Transverse colon (tissue), 4 donors: ENCODE results near the gene LTB. TPM values are rescaled to one million over a fixed set of nuclear protein-coding genes. Genes with fewer than 3 reads are reported as not detected.

Source experiments
- DNase-seq: peaks from one replicate; pipeline ENCODE4 v3.0.0-alpha.2; 2019
- H3K27ac ChIP-seq, 4 donors: fragments of 200-600 bp; sonication (generic); 2 replicates each; pipeline ENCODE4 v1.5.1; 2016 to 2018; ENCODE audit warnings: inconsistent platforms in 4 of 4
- H3K27me3 ChIP-seq: fragments of 200-600 bp; sonication (generic); 2 replicates; pipeline ENCODE4 v1.5.1; 2017; ENCODE audit warnings: inconsistent platforms
- H3K36me3 ChIP-seq, 4 donors: fragments of 200-600 bp; sonication (generic); 2 replicates each; pipeline ENCODE4 v1.5.1; 2017 to 2019; ENCODE audit warnings: inconsistent platforms in 4 of 4
- H3K4me1 ChIP-seq, 4 donors: fragments of 200-600 bp; sonication (generic); 2 replicates each; pipeline ENCODE4 v1.5.1; 2017 to 2020; ENCODE audit warnings: inconsistent platforms in 4 of 4
- H3K4me3 ChIP-seq, 4 donors: fragments of 200-600 bp; sonication (generic); 1 replicate in 1 of 4; 2 replicates in 3 of 4; pipeline versions ENCODE4 v1.5.1 to v1.6.1; 2017 to 2019; ENCODE audit warnings: inconsistent platforms in 4 of 4
- H3K9me3 ChIP-seq, 2 donors: fragments of 200-600 bp; sonication (generic); 2 replicates each; pipeline ENCODE4 v1.5.1; 2017 to 2019; ENCODE audit warnings: inconsistent platforms in 2 of 2
- CTCF ChIP-seq, 5 experiments: fragments of 200-600 bp in 3 of 5; fragments of 450-650 bp in 2 of 5; sonication (generic) in 3 of 5; IDR thresholded peaks; 1 replicate in 2 of 5; 2 replicates in 3 of 5; pipeline ENCODE4 v1.5.1; 2016 to 2017; ENCODE audit warnings: antibody characterized with exemption in 5 of 5, inconsistent platforms in 3 of 5, mild to moderate bottlenecking in 2 of 5, moderate library complexity in 1 of 5
- EP300 ChIP-seq: sonication (generic); formaldehyde crosslinking; IDR thresholded peaks from one replicate; pipeline ENCODE4 v1.6.1; 2017; ENCODE audit warnings: antibody characterized with exemption, low read depth
- POLR2A ChIP-seq: fragments of 450-650 bp; IDR thresholded peaks from one replicate; pipeline ENCODE4 v1.6.1; 2016; ENCODE audit warnings: antibody characterized with exemption, mild to moderate bottlenecking, moderate library complexity
- POLR2AphosphoS5 ChIP-seq, 3 donors: sonication (generic); formaldehyde crosslinking; IDR thresholded peaks; one replicate each; pipeline ENCODE4 v1.6.1; 2016; ENCODE audit warnings: antibody characterized with exemption in 3 of 3
- WGBS, 2 donors: methylation state at CpG; one replicate each; pipeline ENCODE4 v1.1.5; 2018; ENCODE audit warnings: low coverage in 1 of 2; 5-methylcytosine and 5-hydroxymethylcytosine counted together
- in situ Hi-C, 4 donors: fragments of 200-750 bp; cut with MboI; loops; one replicate each; pipeline versions ENCODE4 v1.15.0 to v1.15.1; 2017; ENCODE audit warnings: low sequenced_read_pairs in 3 of 4, low pct_ligation_motif_present in 1 of 4, low pct_unique_long_range_greater_than_20kb in 1 of 4
- intact Hi-C: fragments of 100-400 bp; cut with DNase I; formaldehyde crosslinking; loops from one replicate; pipeline ENCODE4 v1.15.1; 2023; ENCODE audit warnings: low total_unique reads
- total RNA-seq, 4 donors: library from RNA; depleted of rRNA; stranded (reverse); fragments of >200 nt; gene quantifications; one replicate each; pipeline ENCODE4 v1.1.0, GENCODE V29; 2016

The LTB gene
- total RNA-seq, 4 donors from 2014 or later, result 7.6 to 34.8 TPM; not detected in 2

GRCh38 chr6:31580438-31580740, 1.8 kb downstream of the LTB start:
- in situ Hi-C loops (no loop called here), intact Hi-C loops (loop anchor here (5.0 kb wide), 1 partner anchor 33 kb away; the partner anchor contains the start of genes ATP6V1G2 and NFKBIL1)
- H3K4me3 ChIP-seq, result peak overlapping the region; percentile 52 to 96 (median 75)
- no peaks in the 10 kb centered on the region for H3K36me3 ChIP-seq
- peaks cover 6 to 28% (median 7%) of the 10 kb centered on the region in 4 donors for H3K4me1 ChIP-seq
- TF ChIP-seq POLR2A, result no peak
- TF ChIP-seq EP300, result no peak
- no peak for TF ChIP-seq POLR2AphosphoS5 (IDR thresholded peaks at IDR 0.05)
- TF ChIP-seq CTCF (IDR thresholded peaks at IDR 0.05), result no peak
- DNase-seq, result no peak
- WGBS, 2 donors, result 45 to 58% methylated on average over 5 to 11 of the region's 11 CpGs
- H3K9me3 ChIP-seq, result no peaks in the 10 kb centered on the region
- peaks cover 7% of the 10 kb centered on the region for H3K27me3 ChIP-seq
- H3K27ac ChIP-seq, result peak overlapping the region; percentile 79 to 91 (median 86)

DNA sequence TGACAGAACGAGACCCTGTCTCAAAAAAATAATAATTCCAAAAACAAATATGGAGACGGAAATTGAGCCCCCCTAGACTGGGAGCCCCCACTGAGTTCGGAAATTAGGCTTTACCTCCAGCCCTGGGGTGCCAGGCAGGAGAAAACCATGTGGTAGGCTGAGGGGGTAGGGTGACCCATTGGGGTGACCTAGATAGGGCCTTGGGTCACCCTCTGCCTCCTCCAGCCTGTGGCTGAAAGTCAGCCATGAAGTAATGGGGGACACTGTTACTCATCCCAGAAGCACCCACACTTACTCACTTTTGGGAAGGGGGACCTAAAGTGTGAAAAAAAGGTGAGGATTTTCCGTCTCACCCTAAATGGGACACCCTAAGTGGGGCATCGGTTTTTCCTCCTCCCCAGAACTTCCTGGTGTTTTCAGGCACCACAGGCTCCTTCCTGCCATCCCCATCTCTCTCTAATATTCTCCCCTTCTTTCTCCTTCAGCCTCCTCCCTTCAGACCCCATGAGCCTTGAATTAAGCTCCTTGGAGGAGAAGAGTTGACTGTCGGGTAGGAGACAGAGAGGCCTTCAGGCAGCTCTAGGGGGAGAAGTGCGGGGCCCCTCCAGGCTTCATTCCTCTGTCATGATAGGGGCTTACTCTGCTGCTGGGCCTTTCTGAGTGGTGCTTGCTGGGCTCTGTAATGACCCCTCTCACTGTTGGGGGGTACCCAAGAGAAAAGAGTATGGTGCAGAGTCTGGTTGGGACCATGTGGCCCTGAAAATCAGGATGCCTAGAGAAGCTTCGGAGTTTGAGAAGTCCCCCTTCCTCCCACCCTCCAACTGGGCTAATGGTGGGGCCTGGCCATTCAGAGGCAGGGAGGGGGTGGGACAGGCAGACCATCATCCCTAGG, 2.4 kb downstream of the LTB start:
- in situ Hi-C loops, result no loop called here
- H3K27ac ChIP-seq, result peak overlapping the region; percentile 79 to 91 (median 86)

GRCh38 chr6:31579119-31579505, 3.1 kb downstream of the LTB start:
- Histone ChIP-seq H3K27ac (no peak overlapping the region), H3K4me1 (peaks cover 6 to 30% (median 7%) of the 10 kb centered on the region in 4 donors), H3K36me3 (no peaks in the 10 kb centered on the region), H3K27me3 (peaks cover 7% of the 10 kb centered on the region), H3K9me3 (no peaks in the 10 kb centered on the region), H3K4me3 (no peak overlapping the region)
- intact Hi-C loops (no loop called here), in situ Hi-C loops (no loop called here)
- WGBS, 2 donors, result 81% methylated on average over 3 of the region's 3 CpGs; no CpG with 5 or more reads in 1 of the 2 donors
- no peak for TF ChIP-seq CTCF (IDR thresholded peaks at IDR 0.05)
- TF ChIP-seq EP300, result no peak
- TF ChIP-seq POLR2A, result no peak
- no peak for TF ChIP-seq POLR2AphosphoS5 (IDR thresholded peaks at IDR 0.05)
- no peak for DNase-seq

More for the DNA sequence above, 2.4 kb downstream of the LTB start:
- 57 to 82% methylated on average over 1 to 8 of the region's 8 CpGs for WGBS, 2 donors
- intact Hi-C loops, result loop anchor here (5.0 kb wide), 1 partner anchor 32 kb away; the partner anchor contains the start of genes ATP6V1G2 and NFKBIL1
- no peak for DNase-seq
- TF ChIP-seq CTCF (IDR thresholded peaks at IDR 0.05) (no peak), POLR2AphosphoS5 (IDR thresholded peaks at IDR 0.05) (no peak), POLR2A (no peak), EP300 (no peak)
- Histone ChIP-seq H3K27me3 (peaks cover 7% of the 10 kb centered on the region), H3K4me1 (peaks cover 6 to 27% (median 7%) of the 10 kb centered on the region in 4 donors), H3K4me3 (peak overlapping the region in 1 of 4 donors; percentile 96), H3K36me3 (no peaks in the 10 kb centered on the region), H3K9me3 (no peaks in the 10 kb centered on the region)

- Histone ChIP-seq H3K9me3 (no peaks in the 10 kb centered on the region), H3K36me3 (no peaks in the 10 kb centered on the region), H3K27me3 (peaks cover 7% of the 10 kb centered on the region), H3K4me3 (no peak overlapping the region), H3K4me1 (peaks cover 6 to 30% (median 7%) of the 10 kb centered on the region in 4 donors), H3K27ac (no peak overlapping the region)
- in situ Hi-C loops, result no loop called here
- intact Hi-C loops, result no loop called here
- TF ChIP-seq EP300, result no peak
- no peak for TF ChIP-seq CTCF (IDR thresholded peaks at IDR 0.05)
- TF ChIP-seq POLR2AphosphoS5 (IDR thresholded peaks at IDR 0.05), result no peak
- TF ChIP-seq POLR2A, result no peak
- DNase-seq, result no peak
- WGBS, 2 donors, result 60 to 77% methylated on average over 3 to 12 of the region's 12 CpGs
Observed at GRCh38 chr6:31578184-31579118, 3.8 kb downstream of the LTB start.
